GM19035 (cell line): ENCODE results near the gene CACNA2D3.
"Not testable (repeated sequence)": the region's sequence is repeated elsewhere in the genome, so short reads cannot be mapped to it uniquely, and the experiment has no call there.

Source experiments
- ATAC-seq: cut with Tn5 transposase; IDR thresholded peaks from one replicate; pipeline ENCODE4 v1.9.1; 2021; ENCODE audit not compliant: unreplicated experiment

Gene CACNA2D3

GRCh38 chr3:54608041-54608440, 485.7 kb downstream of the CACNA2D3 start:
- ATAC-seq = no peak

- ATAC-seq = no peak
Observed at GRCh38 chr3:54619053-54619452, 496.7 kb downstream of the CACNA2D3 start.

- no peak for ATAC-seq
Observed at GRCh38 chr3:54619531-54619930, 497.2 kb downstream of the CACNA2D3 start.

GRCh38 chr3:54621184-54621583, 498.8 kb downstream of the CACNA2D3 start:
- no peak for ATAC-seq

DNA sequence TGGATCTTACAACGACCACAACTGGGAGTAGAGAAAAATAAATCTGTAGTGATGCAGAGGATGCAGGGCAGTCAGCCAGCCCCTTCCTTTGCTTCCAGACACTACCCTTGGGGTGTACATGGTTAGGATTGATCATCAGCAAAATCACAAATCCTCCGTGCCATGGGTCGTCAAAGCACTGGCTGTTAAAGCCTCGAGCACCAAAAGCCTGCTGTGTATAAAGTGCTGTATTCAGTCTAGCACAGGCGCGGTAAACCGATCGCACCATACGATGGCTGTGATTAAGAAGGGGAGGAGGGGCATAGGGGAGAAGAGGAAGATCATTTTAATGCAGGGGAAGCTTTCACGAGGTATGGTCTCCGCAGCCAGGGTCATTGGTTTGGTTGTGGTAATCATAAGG, 500.3 kb downstream of the CACNA2D3 start:
- ATAC-seq = no peak

DNA sequence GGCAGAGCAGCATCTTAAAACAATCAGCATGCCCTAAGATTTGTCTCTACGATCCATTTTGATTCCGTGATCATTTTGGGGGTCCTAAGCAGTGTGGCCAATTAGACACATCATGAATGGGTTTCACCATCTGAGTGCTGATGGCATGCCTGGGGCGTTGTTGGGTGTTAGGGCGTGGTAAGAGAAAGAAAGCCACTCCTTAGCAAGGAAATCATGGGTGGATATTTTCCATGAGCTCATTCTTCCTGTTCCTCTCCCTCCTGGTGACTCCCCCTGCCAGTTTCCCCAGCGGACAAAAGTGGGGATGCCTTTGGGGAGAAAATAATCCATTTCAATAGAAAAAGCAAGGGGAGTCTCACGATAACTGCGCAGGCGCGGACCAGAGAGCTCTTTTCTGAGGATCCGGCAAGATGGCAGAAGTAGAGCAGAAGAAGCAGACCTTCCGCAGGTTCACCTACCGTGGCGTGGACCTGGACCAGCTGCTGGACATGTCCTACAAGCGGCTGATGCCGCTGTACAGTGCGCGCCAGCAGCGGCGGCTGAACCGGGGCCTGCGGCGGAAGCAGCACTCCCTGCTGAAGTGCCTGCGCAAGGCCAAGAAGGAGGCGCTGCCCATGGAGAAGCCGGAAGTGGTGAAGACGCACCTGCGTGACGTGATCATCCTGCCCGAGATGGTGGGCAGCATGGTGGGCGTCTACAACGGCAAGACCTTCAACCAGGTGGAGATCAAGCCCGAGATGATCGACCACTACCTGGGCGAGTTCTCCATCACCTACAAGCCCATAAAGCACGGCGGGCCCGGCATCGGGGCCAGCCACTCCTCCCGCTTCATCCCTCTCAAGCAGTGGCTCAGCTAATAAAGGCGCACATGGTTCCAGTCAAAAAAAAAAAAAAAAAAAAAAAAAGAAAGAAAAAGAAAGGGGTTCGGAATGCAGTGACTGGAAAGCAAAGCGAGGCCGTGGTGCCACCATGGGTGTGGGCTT, 503.7 kb downstream of the CACNA2D3 start:
- ATAC-seq = no peak

GRCh38 chr3:54628888-54629441, 506.6 kb downstream of the CACNA2D3 start:
- ATAC-seq = no peak

DNA sequence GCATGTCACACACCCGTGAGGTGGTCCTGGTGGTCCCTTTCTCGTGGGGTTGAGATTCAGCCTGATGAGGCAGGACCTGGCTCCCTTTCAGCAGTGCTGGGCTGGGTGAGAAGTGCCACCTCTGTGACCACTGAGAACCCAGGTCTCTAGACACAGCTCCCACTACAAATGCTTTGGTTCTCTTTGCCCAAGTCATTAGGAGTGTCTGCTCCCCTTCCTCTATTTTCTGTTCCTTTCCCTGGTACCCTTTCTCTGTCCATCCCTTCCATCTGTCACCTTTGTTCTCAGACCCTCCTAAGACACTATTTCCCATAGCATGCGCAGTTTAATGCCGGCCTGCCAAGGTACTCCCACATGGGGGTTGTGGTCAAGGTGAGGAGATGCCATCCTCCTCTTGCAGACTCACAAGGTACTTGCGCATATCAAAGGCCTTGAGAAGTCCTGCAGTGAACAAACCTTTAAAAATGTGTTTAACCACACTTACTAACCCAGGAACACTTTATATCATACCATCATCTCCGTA, 507.8 kb downstream of the CACNA2D3 start:
- ATAC-seq = no peak

- not testable (repeated sequence) for ATAC-seq
Observed at GRCh38 chr3:54631001-54631400, 508.6 kb downstream of the CACNA2D3 start.

DNA sequence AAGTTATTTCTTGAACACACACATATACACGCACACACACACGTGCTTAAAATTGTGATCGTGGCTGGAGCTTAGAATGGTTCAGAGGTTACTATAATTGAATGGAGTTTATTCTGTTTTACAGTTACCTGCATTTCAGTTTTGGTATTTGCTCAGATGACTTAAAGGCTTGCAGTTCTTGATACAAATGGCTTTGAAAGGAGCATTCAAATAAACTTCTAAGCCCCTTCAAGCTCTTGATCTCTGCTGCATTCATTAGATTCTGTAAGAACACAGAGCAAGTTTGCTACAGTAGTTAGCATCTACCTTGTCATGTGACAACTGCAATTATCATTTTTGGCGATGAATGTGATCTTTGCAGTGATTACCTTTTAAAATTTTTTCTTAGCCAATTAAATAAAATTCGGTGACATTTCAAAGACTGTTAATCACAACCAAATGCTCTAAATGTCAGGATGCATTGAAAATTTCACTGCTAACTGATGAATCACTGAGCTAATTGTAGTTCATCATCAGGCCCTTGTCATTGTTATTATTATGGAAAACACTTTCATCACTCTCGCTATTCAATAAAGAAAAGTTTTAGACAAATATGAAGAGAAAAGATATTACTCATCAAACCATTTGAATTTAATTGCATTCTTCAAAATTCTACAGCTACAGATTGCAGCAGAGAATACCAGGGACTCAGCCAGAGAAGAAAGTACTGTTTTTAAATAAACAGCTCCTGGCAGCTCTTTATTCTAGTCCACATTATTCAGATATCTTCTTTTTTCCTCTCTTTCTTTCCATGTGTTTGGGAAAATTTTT, 509.4 kb downstream of the CACNA2D3 start:
- ATAC-seq = no peak

- ATAC-seq = no peak
Observed at GRCh38 chr3:54632326-54632665, 509.9 kb downstream of the CACNA2D3 start.

DNA sequence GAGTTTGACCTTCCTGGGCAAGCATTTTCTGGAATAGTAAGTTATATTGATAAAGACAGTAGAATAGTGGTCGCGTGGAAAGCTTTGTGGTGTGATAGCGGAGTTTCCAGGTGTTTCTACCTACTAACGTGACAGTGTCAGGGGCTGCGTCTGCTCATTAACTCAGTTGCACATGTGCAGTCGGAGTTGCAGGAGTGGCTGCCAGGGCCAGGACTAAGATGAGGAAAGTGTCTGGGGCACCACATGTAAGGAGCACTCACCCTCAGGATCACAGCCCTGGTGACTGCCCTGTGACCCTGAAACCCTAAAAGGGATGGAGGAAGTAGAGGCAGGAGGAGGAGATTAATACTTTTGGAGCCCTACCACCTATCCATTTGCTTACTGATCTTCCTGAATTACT, 510.5 kb downstream of the CACNA2D3 start:
- no peak for ATAC-seq

DNA sequence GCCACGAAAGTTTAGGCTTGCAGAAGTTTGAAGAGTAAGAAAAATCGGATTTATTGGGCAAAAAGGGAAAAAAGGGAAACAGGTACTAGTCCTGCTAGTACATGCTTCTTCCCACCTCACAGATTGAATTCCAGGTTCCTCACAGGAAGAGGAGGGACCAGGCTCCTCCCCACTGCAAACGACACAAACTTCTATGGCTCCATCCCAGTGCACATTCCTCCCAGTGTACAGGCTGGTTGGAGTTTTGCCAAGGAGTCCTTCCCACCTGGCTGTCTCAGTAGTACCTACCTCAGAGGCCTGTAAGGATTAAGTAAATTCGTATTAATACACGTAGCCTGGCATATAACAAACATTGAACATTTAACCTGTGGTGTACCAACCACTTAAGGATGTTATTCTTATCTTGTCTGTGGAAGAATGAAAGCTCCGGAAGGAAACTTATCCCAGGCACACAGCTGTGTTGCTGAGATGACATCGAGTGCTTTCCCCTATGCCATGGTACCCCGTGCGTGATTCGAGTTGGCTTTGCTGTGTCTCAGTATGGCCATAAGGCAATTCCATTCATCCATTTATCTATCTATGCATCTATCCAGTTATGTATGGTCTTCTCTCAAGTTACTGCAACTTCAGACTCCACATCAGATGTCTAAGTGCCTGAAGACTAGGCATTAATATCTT, 511.2 kb downstream of the CACNA2D3 start:
- ATAC-seq = no peak

- no peak for ATAC-seq
Observed at GRCh38 chr3:54634122-54634469, 511.7 kb downstream of the CACNA2D3 start.

DNA sequence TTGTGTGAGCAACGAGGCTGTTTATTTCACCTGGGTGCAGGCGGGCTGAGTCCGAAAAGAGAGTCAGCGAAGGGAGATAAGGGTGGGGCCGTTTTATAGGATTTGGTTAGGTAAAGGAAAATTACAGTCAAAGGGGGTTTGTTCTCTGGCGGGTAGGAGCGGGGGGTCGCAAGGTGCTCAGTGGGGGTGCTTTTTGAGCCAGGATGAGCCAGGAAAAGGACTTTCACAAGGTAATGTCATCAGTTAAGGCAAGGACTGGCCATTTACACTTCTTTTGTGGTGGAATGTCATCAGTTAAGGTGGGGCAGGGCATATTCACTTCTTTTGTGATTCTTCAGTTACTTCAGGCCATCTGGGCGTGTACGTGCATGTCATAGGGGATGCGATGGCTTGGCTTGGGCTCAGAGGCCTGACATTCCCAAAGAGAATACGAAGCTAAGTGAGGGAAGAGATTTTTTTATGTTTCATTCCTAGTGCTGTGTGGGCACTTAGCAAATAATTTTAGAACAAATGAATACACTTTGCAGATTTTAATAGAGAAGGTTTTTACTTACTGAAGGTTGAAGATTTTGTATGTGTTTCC, 517.5 kb downstream of the CACNA2D3 start:
- ATAC-seq = not testable (repeated sequence)

DNA sequence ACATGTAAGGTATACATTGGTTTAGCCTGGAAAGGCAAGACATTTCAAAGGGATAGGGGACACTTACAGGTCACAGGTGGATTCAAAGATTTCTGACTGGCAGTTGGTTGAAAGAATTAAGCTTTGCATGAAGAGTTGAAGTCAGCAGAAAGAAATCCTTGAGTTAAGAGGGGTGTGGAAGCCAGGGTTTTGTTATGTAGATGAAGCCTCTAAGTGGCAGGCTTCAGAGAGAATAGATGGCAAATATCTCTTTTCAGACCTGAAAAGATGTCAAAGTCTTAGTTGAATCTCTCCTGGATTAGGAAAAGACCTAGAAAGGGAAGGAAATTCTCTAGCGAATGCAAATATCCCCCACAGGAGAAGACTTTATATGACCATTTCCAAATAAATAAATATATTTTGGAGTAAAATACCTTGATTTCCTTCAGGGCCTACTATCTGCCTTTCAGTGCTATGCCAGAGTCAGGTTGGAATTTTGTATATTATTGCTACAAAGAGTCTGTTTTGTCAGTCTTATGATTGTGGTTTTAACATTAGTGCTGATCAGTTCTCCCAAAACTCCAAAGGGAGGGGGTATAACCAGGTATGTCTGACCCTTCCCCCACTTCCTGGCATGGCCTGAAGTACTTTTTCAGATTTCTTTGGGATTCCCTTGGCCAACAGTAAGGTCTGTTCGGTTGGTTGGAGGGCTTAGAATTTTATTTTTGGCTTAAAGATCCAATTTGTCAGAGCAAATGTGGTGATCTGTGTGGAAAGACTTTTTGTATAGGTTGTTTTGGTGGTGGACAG, 519.1 kb downstream of the CACNA2D3 start:
- no peak for ATAC-seq

DNA sequence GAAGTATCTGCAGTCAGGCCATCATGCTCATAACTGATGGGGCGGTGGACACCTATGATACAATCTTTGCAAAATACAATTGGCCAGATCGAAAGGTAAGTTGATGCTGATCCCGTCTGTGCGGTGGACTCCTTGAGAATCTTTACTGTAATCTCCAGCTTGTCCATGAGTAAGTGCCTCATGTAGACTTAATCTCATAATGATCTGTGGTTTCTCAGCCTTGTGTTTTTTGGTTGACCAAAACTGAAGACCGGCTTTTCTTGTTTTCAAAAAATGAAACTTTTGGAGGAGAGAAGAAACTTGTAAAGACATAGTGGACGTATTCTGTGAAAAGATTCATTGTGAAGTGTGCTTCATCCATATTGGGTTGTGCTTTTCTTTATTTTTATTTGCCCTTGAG, 519.8 kb downstream of the CACNA2D3 start:
- no peak for ATAC-seq

DNA sequence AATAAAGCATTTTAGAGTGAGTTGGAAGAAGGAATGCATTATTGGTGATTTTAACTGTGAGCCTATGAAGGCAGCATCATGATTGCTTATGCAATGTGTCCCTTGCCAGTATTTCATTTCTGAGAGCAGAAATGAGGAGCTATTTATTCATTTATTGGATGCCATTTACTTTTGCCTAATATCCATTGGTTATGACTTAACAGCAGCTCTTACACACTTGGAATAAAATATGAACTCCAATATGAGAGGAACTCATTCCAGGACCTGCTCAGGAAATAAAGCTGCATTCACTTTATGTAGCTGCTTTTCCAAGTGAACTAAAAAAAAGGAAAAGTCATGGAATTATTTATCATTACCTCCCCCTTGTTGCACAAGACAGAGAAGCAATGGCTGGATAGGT, 525.4 kb downstream of the CACNA2D3 start:
- ATAC-seq = no peak

DNA sequence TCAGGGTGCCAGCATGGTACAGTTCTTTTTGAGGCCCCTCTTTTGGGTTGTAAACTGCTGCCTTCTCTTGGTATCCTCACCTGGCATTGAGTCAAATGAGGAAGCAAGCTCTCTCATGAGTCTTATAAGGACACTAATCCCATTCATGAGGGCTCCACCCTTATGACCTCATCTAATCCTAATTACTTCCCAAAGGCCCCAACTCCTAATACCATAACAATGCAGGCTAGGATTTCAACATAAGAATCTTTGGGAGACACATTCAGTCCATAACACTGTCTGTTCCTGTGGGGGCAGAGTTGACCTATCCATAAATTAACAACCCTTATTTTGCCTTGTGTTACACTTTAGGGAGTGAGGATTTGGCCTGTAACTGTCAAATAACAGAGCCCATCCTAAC, 527.2 kb downstream of the CACNA2D3 start:
- no peak for ATAC-seq
